Activated naive CD8-positive, alpha-beta T cell treated with anti-CD3 and anti-CD28 coated beads, Interleukin-2, amount 10 ng/mL, durations not matched to agents 7 days and 5 days (primary cell): ENCODE results near the gene DDX10. TPM values are rescaled to one million over a fixed set of nuclear protein-coding genes. Genes with fewer than 3 reads are reported as not detected.

Experiments
- ATAC-seq: fragments of 150-1000 bp; cut with Tn5 transposase; one replicate; pipeline ENCODE4 v1.10.0; 2021; ENCODE audit warnings: low read depth, moderate library complexity
- POLR2A ChIA-PET: fragments of 350-600 bp; sonication (Branson Sonifier 250); formaldehyde crosslinking; loops from one replicate; lab custom pipeline; 2021; ENCODE audit warnings: antibody characterized with exemption; lab: Charles Lee
- DNase-seq: peaks from one replicate; pipeline ENCODE4 v3.0.0; 2021
- H3K27ac Mint-ChIP-seq: one replicate; pipeline ENCODE4 v1.8.0; 2022; ENCODE audit warnings: mild to moderate bottlenecking, mixed read lengths
- H3K27me3 Mint-ChIP-seq: one replicate; pipeline ENCODE4 v1.8.0; 2022; ENCODE audit warnings: mild to moderate bottlenecking, moderate library complexity, mixed read lengths
- H3K36me3 Mint-ChIP-seq: one replicate; pipeline ENCODE4 v1.8.0; 2021; ENCODE audit warnings: mild to moderate bottlenecking, mixed read lengths
- H3K4me1 Mint-ChIP-seq: one replicate; pipeline ENCODE4 v1.8.0; 2021; ENCODE audit warnings: mixed read lengths
- H3K4me3 Mint-ChIP-seq: one replicate; pipeline ENCODE4 v1.8.0; 2022; ENCODE audit warnings: mild to moderate bottlenecking, moderate library complexity, mixed read lengths
- H3K9me3 Mint-ChIP-seq: one replicate; pipeline ENCODE4 v1.8.0; 2021; ENCODE audit warnings: mixed read lengths
- total RNA-seq, 2 experiments: library from RNA; stranded (reverse); gene quantifications; one replicate each; pipeline ENCODE4 v1.2.3, GENCODE V29; 2021

Gene DDX10
- total RNA-seq, 2 experiments from 2014 or later: 22.0 to 24.7 TPM

- no peak overlapping the region for H3K4me3 Mint-ChIP-seq
- ATAC-seq: no peak
- peaks cover 14% of the 10 kb centered on the region for H3K9me3 Mint-ChIP-seq
- DNase-seq: no peak
- H3K4me1 Mint-ChIP-seq: peaks cover 7% of the 10 kb centered on the region
- H3K27me3 Mint-ChIP-seq: no peaks in the 10 kb centered on the region
- POLR2A ChIA-PET: no interaction called here
- no peak overlapping the region for H3K27ac Mint-ChIP-seq
- peaks cover 25% of the 10 kb centered on the region for H3K36me3 Mint-ChIP-seq
These were observed 115.2 kb downstream of the DDX10 start for GRCh38 chr11:108780119-108780518.

GRCh38 chr11:108781946-108782345 is 117.1 kb downstream of the DDX10 start:
- Mint-ChIP-seq H3K27ac (no peak overlapping the region), H3K36me3 (peaks cover 27% of the 10 kb centered on the region), H3K4me1 (peaks cover 18% of the 10 kb centered on the region), H3K27me3 (no peaks in the 10 kb centered on the region), H3K4me3 (no peak overlapping the region), H3K9me3 (peaks cover 9% of the 10 kb centered on the region)
- DNase-seq (no peak), ATAC-seq (no peak)
- POLR2A ChIA-PET: no interaction called here

GRCh38 chr11:108786281-108786990 is 121.6 kb downstream of the DDX10 start:
- Mint-ChIP-seq H3K4me3 (no peak overlapping the region), H3K36me3 (peaks cover 17% of the 10 kb centered on the region), H3K27ac (no peak overlapping the region), H3K4me1 (peaks cover 22% of the 10 kb centered on the region), H3K27me3 (no peaks in the 10 kb centered on the region), H3K9me3 (peaks cover 3% of the 10 kb centered on the region)
- ATAC-seq (no peak), DNase-seq (no peak)
- POLR2A ChIA-PET: no interaction called here

- DNase-seq (no peak), ATAC-seq (no peak)
- Mint-ChIP-seq H3K9me3 (peaks cover 3% of the 10 kb centered on the region), H3K27ac (no peak overlapping the region), H3K36me3 (peaks cover 17% of the 10 kb centered on the region), H3K4me1 (peaks cover 22% of the 10 kb centered on the region), H3K4me3 (no peak overlapping the region), H3K27me3 (no peaks in the 10 kb centered on the region)
- POLR2A ChIA-PET: no interaction called here
These were observed 122.2 kb downstream of the DDX10 start for GRCh38 chr11:108787105-108787504.

- POLR2A ChIA-PET: interaction anchor here (0.6 kb wide), 1 partner anchor 11 kb away, joined by 3 read pairs; no protein-coding TSS in a partner anchor
- peaks cover 22% of the 10 kb centered on the region for H3K4me1 Mint-ChIP-seq
- ATAC-seq: no peak
These were observed 123.8 kb downstream of the DDX10 start for GRCh38 chr11:108788565-108789199.

GRCh38 chr11:108790501-108791299 is 125.8 kb downstream of the DDX10 start:
- Mint-ChIP-seq H3K4me3 (no peak overlapping the region), H3K36me3 (peaks cover 2% of the 10 kb centered on the region), H3K9me3 (no peaks in the 10 kb centered on the region), H3K27me3 (no peaks in the 10 kb centered on the region), H3K27ac (no peak overlapping the region), H3K4me1 (peaks cover 10% of the 10 kb centered on the region)
- ATAC-seq (no peak), DNase-seq (no peak)
- POLR2A ChIA-PET: no interaction called here

More at GRCh38 chr11:108788565-108789199, 123.8 kb downstream of the DDX10 start:
- DNase-seq: no peak
- H3K4me3 Mint-ChIP-seq: no peak overlapping the region
- H3K27me3 Mint-ChIP-seq: no peaks in the 10 kb centered on the region
- peaks cover 3% of the 10 kb centered on the region for H3K9me3 Mint-ChIP-seq
- no peak overlapping the region for H3K27ac Mint-ChIP-seq
- peaks cover 17% of the 10 kb centered on the region for H3K36me3 Mint-ChIP-seq

GRCh38 chr11:108793138-108793537 is 128.3 kb downstream of the DDX10 start:
- H3K27me3 Mint-ChIP-seq: no peaks in the 10 kb centered on the region
- H3K4me1 Mint-ChIP-seq: peaks cover 6% of the 10 kb centered on the region
- ATAC-seq: no peak
- POLR2A ChIA-PET: no interaction called here
- no peak overlapping the region for H3K27ac Mint-ChIP-seq
- H3K9me3 Mint-ChIP-seq: no peaks in the 10 kb centered on the region
- H3K36me3 Mint-ChIP-seq: peaks cover 5% of the 10 kb centered on the region
- DNase-seq: no peak
- H3K4me3 Mint-ChIP-seq: no peak overlapping the region

GRCh38 chr11:108793611-108794010 is 128.7 kb downstream of the DDX10 start:
- POLR2A ChIA-PET: no interaction called here
- peaks cover 5% of the 10 kb centered on the region for H3K36me3 Mint-ChIP-seq
- H3K27ac Mint-ChIP-seq: no peak overlapping the region
- DNase-seq (no peak), ATAC-seq (no peak)
- H3K4me1 Mint-ChIP-seq: peaks cover 5% of the 10 kb centered on the region
- no peaks in the 10 kb centered on the region for H3K9me3 Mint-ChIP-seq
- H3K27me3 Mint-ChIP-seq: no peaks in the 10 kb centered on the region
- no peak overlapping the region for H3K4me3 Mint-ChIP-seq

- H3K27ac Mint-ChIP-seq: no peak overlapping the region
- DNase-seq: no peak
- H3K36me3 Mint-ChIP-seq: peaks cover 6% of the 10 kb centered on the region
- H3K9me3 Mint-ChIP-seq: no peaks in the 10 kb centered on the region
- H3K4me1 Mint-ChIP-seq: peaks cover 2% of the 10 kb centered on the region
- H3K4me3 Mint-ChIP-seq: no peak overlapping the region
- POLR2A ChIA-PET: no interaction called here
- no peak for ATAC-seq
- no peaks in the 10 kb centered on the region for H3K27me3 Mint-ChIP-seq
These were observed 131.7 kb downstream of the DDX10 start for GRCh38 chr11:108796551-108796950.

GRCh38 chr11:108797578-108798100 is 132.8 kb downstream of the DDX10 start:
- Mint-ChIP-seq H3K4me3 (no peak overlapping the region), H3K36me3 (peaks cover 7% of the 10 kb centered on the region), H3K27ac (no peak overlapping the region), H3K27me3 (no peaks in the 10 kb centered on the region), H3K9me3 (no peaks in the 10 kb centered on the region), H3K4me1 (peaks cover 2% of the 10 kb centered on the region)
- POLR2A ChIA-PET: no interaction called here
- ATAC-seq: no peak
- no peak for DNase-seq

GRCh38 chr11:108802492-108802891 is 137.6 kb downstream of the DDX10 start:
- no peak overlapping the region for H3K4me3 Mint-ChIP-seq
- no peak for ATAC-seq
- H3K27me3 Mint-ChIP-seq: no peaks in the 10 kb centered on the region
- POLR2A ChIA-PET: no interaction called here
- H3K9me3 Mint-ChIP-seq: peaks cover 1% of the 10 kb centered on the region
- peaks cover 2% of the 10 kb centered on the region for H3K4me1 Mint-ChIP-seq
- DNase-seq: no peak
- H3K27ac Mint-ChIP-seq: no peak overlapping the region
- peaks cover 11% of the 10 kb centered on the region for H3K36me3 Mint-ChIP-seq

- POLR2A ChIA-PET: no interaction called here
- Mint-ChIP-seq H3K36me3 (peaks cover 8% of the 10 kb centered on the region), H3K4me3 (no peak overlapping the region), H3K27ac (no peak overlapping the region), H3K4me1 (no peaks in the 10 kb centered on the region), H3K27me3 (no peaks in the 10 kb centered on the region), H3K9me3 (peaks cover 1% of the 10 kb centered on the region)
- ATAC-seq (no peak), DNase-seq (no peak)
These were observed 138.9 kb downstream of the DDX10 start for GRCh38 chr11:108803776-108804175.

GRCh38 chr11:108804511-108804910 is 139.6 kb downstream of the DDX10 start:
- H3K9me3 Mint-ChIP-seq: peaks cover 4% of the 10 kb centered on the region
- H3K27ac Mint-ChIP-seq: no peak overlapping the region
- H3K36me3 Mint-ChIP-seq: peaks cover 11% of the 10 kb centered on the region
- H3K4me1 Mint-ChIP-seq: peaks cover 4% of the 10 kb centered on the region
- DNase-seq (no peak), ATAC-seq (no peak)
- POLR2A ChIA-PET: no interaction called here
- H3K4me3 Mint-ChIP-seq: no peak overlapping the region
- no peaks in the 10 kb centered on the region for H3K27me3 Mint-ChIP-seq
